Progenitor cell of endocrine pancreas (in vitro differentiated cells): ENCODE results near the gene PVALB. TPM values are rescaled to one million over a fixed set of nuclear protein-coding genes. Genes with fewer than 3 reads are reported as not detected.

Experiments used
- DNase-seq: peaks from one replicate; pipeline ENCODE4 v3.0.0; 2021; ENCODE audit warnings: low spot score; ENCODE audit not compliant: unreplicated experiment
- H3K27ac Mint-ChIP-seq: 2 replicates; pipeline ENCODE4 v1.8.0; 2021; ENCODE audit warnings: mild to moderate bottlenecking, moderate library complexity, mixed read lengths
- H3K27me3 Mint-ChIP-seq: 2 replicates; pipeline ENCODE4 v1.8.0; 2021; ENCODE audit warnings: mixed read lengths
- H3K36me3 Mint-ChIP-seq: 2 replicates; pipeline ENCODE4 v1.8.0; 2022; ENCODE audit warnings: mixed read lengths; ENCODE audit not compliant: insufficient read depth
- H3K4me1 Mint-ChIP-seq: 2 replicates; pipeline ENCODE4 v1.8.0; 2021; ENCODE audit warnings: low read depth, mixed read lengths
- H3K4me3 Mint-ChIP-seq: 2 replicates; pipeline ENCODE4 v1.8.0; 2021; ENCODE audit warnings: low read depth, mild to moderate bottlenecking, moderate library complexity, mixed read lengths
- H3K9me3 Mint-ChIP-seq: 2 replicates; pipeline ENCODE4 v1.8.0; 2021; ENCODE audit warnings: low read depth, mixed read lengths
- total RNA-seq: library from RNA; stranded (reverse); gene quantifications from 2 replicates; pipeline ENCODE4 v1.2.1, GENCODE V29; 2021
- TF ChIP-seq, protein P1 (sequence below): fragments of 200-600 bp; sonication (generic); IDR thresholded peaks from one replicate; pipeline ENCODE4 v1.5.0; 2021; ENCODE audit warnings: antibody characterized with exemption, mild to moderate bottlenecking; ENCODE audit not compliant: unreplicated experiment

The PVALB gene
- total RNA-seq, 1 donor from 2014 or later = not detected

DNA sequence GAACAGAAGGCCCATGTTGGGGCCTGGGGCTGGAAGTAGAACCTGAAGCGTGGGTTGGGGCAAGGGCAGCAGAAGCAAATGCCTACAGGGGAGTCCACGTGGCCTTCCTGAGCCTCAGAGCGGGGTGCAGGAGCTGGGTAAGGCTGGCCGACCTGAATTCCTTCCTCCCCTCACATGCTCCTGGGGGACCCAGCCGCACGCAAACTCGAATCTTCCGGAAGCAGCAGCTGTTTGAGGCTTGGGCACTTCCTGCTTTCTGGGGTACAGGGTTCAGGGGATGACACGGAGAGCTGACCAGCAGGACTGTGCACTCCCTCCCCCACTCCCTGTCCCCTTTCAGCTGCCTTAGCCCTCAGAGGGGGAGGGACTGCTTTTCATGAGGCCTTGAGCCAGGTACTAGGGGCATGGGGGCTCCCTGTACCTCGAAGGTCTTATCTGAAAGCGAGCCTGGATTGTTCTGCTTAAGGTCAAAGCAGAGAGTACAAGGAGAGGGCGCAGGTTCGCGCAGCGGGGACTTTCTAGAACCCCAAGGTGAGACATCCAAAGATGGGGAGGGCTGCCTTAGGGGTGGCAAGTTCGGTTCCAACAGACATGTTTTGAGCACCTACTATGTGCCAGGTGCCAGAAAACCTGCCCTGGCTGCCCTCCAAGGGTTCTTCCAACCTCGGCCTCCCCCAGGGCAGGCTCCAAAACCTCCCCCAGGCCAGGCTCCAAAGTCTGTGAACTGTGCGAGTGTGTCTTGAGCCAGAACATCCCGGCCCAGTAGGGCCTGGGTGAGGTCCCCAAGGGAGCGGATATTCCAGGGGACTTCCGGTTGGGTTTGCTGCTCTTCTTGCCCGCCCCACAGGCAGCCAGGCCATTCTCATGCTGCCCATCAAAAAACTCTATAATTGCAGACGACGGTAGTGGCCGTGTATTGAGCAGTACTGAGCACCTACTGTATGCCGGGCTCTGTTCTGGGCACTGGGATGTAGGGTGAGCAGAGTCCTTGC is 45.7 kb upstream of the PVALB start:
- Mint-ChIP-seq H3K4me3 (no peak overlapping the region), H3K27me3 (peaks cover 55% of the 10 kb centered on the region), H3K9me3 (no peaks in the 10 kb centered on the region), H3K27ac (no peak overlapping the region), H3K4me1 (no peaks in the 10 kb centered on the region), H3K36me3 (no peaks in the 10 kb centered on the region)
- TF ChIP-seq, protein P1, sequence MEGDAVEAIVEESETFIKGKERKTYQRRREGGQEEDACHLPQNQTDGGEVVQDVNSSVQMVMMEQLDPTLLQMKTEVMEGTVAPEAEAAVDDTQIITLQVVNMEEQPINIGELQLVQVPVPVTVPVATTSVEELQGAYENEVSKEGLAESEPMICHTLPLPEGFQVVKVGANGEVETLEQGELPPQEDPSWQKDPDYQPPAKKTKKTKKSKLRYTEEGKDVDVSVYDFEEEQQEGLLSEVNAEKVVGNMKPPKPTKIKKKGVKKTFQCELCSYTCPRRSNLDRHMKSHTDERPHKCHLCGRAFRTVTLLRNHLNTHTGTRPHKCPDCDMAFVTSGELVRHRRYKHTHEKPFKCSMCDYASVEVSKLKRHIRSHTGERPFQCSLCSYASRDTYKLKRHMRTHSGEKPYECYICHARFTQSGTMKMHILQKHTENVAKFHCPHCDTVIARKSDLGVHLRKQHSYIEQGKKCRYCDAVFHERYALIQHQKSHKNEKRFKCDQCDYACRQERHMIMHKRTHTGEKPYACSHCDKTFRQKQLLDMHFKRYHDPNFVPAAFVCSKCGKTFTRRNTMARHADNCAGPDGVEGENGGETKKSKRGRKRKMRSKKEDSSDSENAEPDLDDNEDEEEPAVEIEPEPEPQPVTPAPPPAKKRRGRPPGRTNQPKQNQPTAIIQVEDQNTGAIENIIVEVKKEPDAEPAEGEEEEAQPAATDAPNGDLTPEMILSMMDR = no peak
- DNase-seq = no peak

- Mint-ChIP-seq H3K27me3 (peaks cover 56% of the 10 kb centered on the region), H3K9me3 (no peaks in the 10 kb centered on the region), H3K27ac (no peak within 1 kb of the TSS), H3K36me3 (peaks cover 2% of the 10 kb centered on the region), H3K4me1 (no peaks in the 10 kb centered on the region), H3K4me3 (no peak within 1 kb of the TSS)
- DNase-seq = no peak
- TF ChIP-seq, protein P1 = no peak
Observed at GRCh38 chr22:36860821-36861659, 44.2 kb upstream of the PVALB start, which contains the start of gene NCF4. TSS of gene NCF4 (plus strand) at chr22:36861006. CDS start at chr22:36861172, 166 bp downstream.

DNA sequence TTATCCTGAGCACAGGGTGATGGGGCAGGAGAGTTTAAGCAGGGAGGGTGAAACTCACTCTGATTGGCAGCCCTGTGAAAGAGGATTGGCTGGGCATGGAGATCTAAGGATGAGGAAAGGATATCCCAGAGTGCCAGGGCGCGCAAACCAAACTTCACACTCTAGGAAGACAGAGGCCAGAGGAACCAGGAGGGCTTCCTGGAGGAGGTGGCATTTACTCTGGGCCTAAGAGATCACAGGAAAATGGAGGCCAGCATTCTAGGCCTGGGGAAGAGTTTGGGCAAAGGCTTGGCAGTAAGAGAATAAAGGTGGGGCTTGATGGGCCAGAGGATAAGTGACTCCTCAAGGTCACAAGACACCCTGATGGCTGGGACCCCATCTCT is 43.6 kb upstream of the PVALB start:
- Mint-ChIP-seq H3K4me3 (no peak overlapping the region), H3K36me3 (peaks cover 2% of the 10 kb centered on the region), H3K27ac (no peak overlapping the region), H3K9me3 (no peaks in the 10 kb centered on the region), H3K4me1 (no peaks in the 10 kb centered on the region), H3K27me3 (peaks cover 56% of the 10 kb centered on the region)
- DNase-seq = no peak
- TF ChIP-seq, protein P1 = no peak

GRCh38 chr22:36860017-36860416 is 43.2 kb upstream of the PVALB start:
- Mint-ChIP-seq H3K27me3 (peaks cover 53% of the 10 kb centered on the region), H3K36me3 (peaks cover 2% of the 10 kb centered on the region)
- DNase-seq = no peak

More at GRCh38 chr22:36860017-36860416, 43.2 kb upstream of the PVALB start:
- no peak overlapping the region for H3K4me3 Mint-ChIP-seq
- no peaks in the 10 kb centered on the region for H3K4me1 Mint-ChIP-seq
- H3K9me3 Mint-ChIP-seq = no peaks in the 10 kb centered on the region
- TF ChIP-seq, protein P1 = no peak
- no peak overlapping the region for H3K27ac Mint-ChIP-seq
